NCI-H446 (cell line): Measurements from ENCODE around the gene OR56B1.
"Not testable (repeated sequence)": the region's sequence is repeated elsewhere in the genome, so short reads cannot be mapped to it uniquely, and the experiment has no call there.

Source experiments
- DNase-seq, 2 experiments: peaks; one replicate each; lab custom pipeline; 2025; lab: John Stamatoyannopoulos, UW

Gene OR56B1

GRCh38 chr11:5736396-5736795 lies at the start of gene OR56B1:
Gene OR56B1 (plus strand): TSS chr11:5736448. CDS start chr11:5736517, 69 bp downstream.
- no peak for DNase-seq

GRCh38 chr11:5688482-5688881 lies 47.8 kb upstream of the OR56B1 start:
- no peak for DNase-seq

GRCh38 chr11:5689551-5689983 lies 46.7 kb upstream of the OR56B1 start, which contains the start of gene TRIM22:
Gene TRIM22 (plus strand): TSS chr11:5689790. CDS start chr11:5696233, 6,443 bp downstream.
- DNase-seq, result no peak

- no peak for DNase-seq
Measured at GRCh38 chr11:5690216-5690615, 46.0 kb upstream of the OR56B1 start.

- no peak for DNase-seq
Measured at GRCh38 chr11:5690736-5691135, 45.5 kb upstream of the OR56B1 start.

GRCh38 chr11:5691238-5691963 lies 44.8 kb upstream of the OR56B1 start:
- not testable (repeated sequence) for DNase-seq

- no peak for DNase-seq
Measured at GRCh38 chr11:5691964-5692361, 44.3 kb upstream of the OR56B1 start.

GRCh38 chr11:5694642-5695041 lies 41.6 kb upstream of the OR56B1 start:
- no peak for DNase-seq

GRCh38 chr11:5695580-5695979 lies 40.7 kb upstream of the OR56B1 start:
- no peak for DNase-seq

GRCh38 chr11:5696210-5696609 lies 40.0 kb upstream of the OR56B1 start:
- no peak for DNase-seq

GRCh38 chr11:5698281-5698680 lies 38.0 kb upstream of the OR56B1 start:
- DNase-seq, result no peak

GRCh38 chr11:5700421-5701054 lies 35.7 kb upstream of the OR56B1 start:
- DNase-seq, result no peak

- no peak for DNase-seq
Measured at GRCh38 chr11:5701055-5701577, 35.1 kb upstream of the OR56B1 start.

GRCh38 chr11:5703741-5704536 lies 32.3 kb upstream of the OR56B1 start:
- DNase-seq, result no peak

- DNase-seq, result no peak
Measured at GRCh38 chr11:5705688-5706087, 30.6 kb upstream of the OR56B1 start.

GRCh38 chr11:5712507-5712906 lies 23.7 kb upstream of the OR56B1 start:
- no peak for DNase-seq

GRCh38 chr11:5713695-5714094 lies 22.6 kb upstream of the OR56B1 start:
- no peak for DNase-seq

- DNase-seq, result not testable (repeated sequence)
Measured at GRCh38 chr11:5716518-5716917, 19.7 kb upstream of the OR56B1 start.

GRCh38 chr11:5719703-5720495 lies 16.3 kb upstream of the OR56B1 start:
- DNase-seq, result no peak

- no peak for DNase-seq
Measured at GRCh38 chr11:5722622-5723021, 13.6 kb upstream of the OR56B1 start.

GRCh38 chr11:5726351-5726750 lies 9.9 kb upstream of the OR56B1 start:
- DNase-seq, result no peak

GRCh38 chr11:5727691-5728090 lies 8.6 kb upstream of the OR56B1 start:
- no peak for DNase-seq
